ENCODE results near the gene SLCO4A1.

GRCh38 chr20:62629864-62630470 lies 12.3 kb upstream of the SLCO4A1 start:
- no peak for TF ChIP-seq POLR2A (IDR thresholded peaks at IDR 0.05)
- TF ChIP-seq CTCF (IDR thresholded peaks at IDR 0.05): no peak
- no peak for TF ChIP-seq EP300 (IDR thresholded peaks at IDR 0.05)

Measured in ovary (tissue), 3 donors.